Tibial nerve (tissue), 4 donors: ENCODE data around the gene NAP1L4.

Experiments
- CTCF ChIP-seq, 5 experiments: fragments of 200-600 bp in 3 of 5; fragments of 450-650 bp in 2 of 5; sonication (generic) in 3 of 5; IDR thresholded peaks; one replicate each; pipeline ENCODE4 v1.5.1; 2016 to 2019; ENCODE audit warnings: antibody characterized with exemption in 5 of 5, mild to moderate bottlenecking in 3 of 5, moderate library complexity in 2 of 5
- EP300 ChIP-seq, 2 donors: sonication (generic); formaldehyde crosslinking; IDR thresholded peaks; one replicate each; pipeline ENCODE4 v1.6.1; 2017; ENCODE audit warnings: antibody characterized with exemption in 2 of 2, mild to moderate bottlenecking in 1 of 2
- POLR2A ChIP-seq, 2 donors: fragments of 450-650 bp; IDR thresholded peaks; one replicate each; pipeline ENCODE4 v1.6.1; 2017; ENCODE audit warnings: antibody characterized with exemption in 2 of 2, mild to moderate bottlenecking in 2 of 2, moderate library complexity in 2 of 2

- TF ChIP-seq POLR2A (IDR thresholded peaks at IDR 0.05) = no peak
- no peak for TF ChIP-seq CTCF (IDR thresholded peaks at IDR 0.05)
- TF ChIP-seq EP300 (IDR thresholded peaks at IDR 0.05) = no peak
These were observed 17.9 kb downstream of the NAP1L4 start for GRCh38 chr11:2974272-2974671.
